HepG2 (cell line): Measurements from ENCODE around the gene CTDNEP1. TPM values are rescaled to one million over a fixed set of nuclear protein-coding genes. Genes with fewer than 3 reads are reported as not detected.
A peak's percentile ranks its signal among the peaks of the same experiment; 100 is the strongest.

ENCODE experiments used
- AGO2 ChIP-seq: fragments of 200-400 bp; formaldehyde crosslinking; optimal IDR thresholded peaks from 2 replicates; pipeline ENCODE3; 2017; ENCODE audit warnings: mild to moderate bottlenecking, low read depth, low read length, moderate library complexity
- FOXP4 ChIP-seq: sonication (generic); formaldehyde crosslinking; IDR thresholded peaks from 2 replicates; pipeline ENCODE4 v1.4.0; 2020; ENCODE audit warnings: missing genetic modification reagents
- HNF1A ChIP-seq, 2 experiments: sonication (generic) in 1 of 2; formaldehyde crosslinking in 1 of 2; IDR thresholded peaks; 2 replicates each; pipeline versions ENCODE4 v1.4.0 to v1.6.1; 2016 to 2020; ENCODE audit warnings: borderline replicate concordance in 1 of 2, low read depth in 1 of 2, mild to moderate bottlenecking in 1 of 2, missing genetic modification reagents in 1 of 2
- HOMEZ ChIP-seq: IDR thresholded peaks from 2 replicates; pipeline ENCODE4 v1.6.1; 2016; ENCODE audit warnings: low read depth
- HOXA7 ChIP-seq: sonication (generic); formaldehyde crosslinking; IDR thresholded peaks from 2 replicates; pipeline ENCODE4 v1.8.1; 2022; ENCODE audit warnings: mild to moderate bottlenecking, missing genetic modification reagents, moderate library complexity
- IRF9 ChIP-seq: sonication (generic); formaldehyde crosslinking; IDR thresholded peaks from 2 replicates; pipeline ENCODE4 v1.8.0; 2022; ENCODE audit warnings: missing genetic modification reagents, mild to moderate bottlenecking, borderline replicate concordance
- JUN ChIP-seq: sonication (generic); formaldehyde crosslinking; IDR thresholded peaks from 2 replicates; pipeline ENCODE4 v1.4.0; 2020; ENCODE audit warnings: mild to moderate bottlenecking, missing genetic modification reagents
- POLR2AphosphoS5 ChIP-seq: IDR thresholded peaks from 2 replicates; pipeline ENCODE4 v1.6.1; 2012; ENCODE audit warnings: low read depth, low read length
- ZBTB1 ChIP-seq: sonication (generic); formaldehyde crosslinking; IDR thresholded peaks from 2 replicates; pipeline ENCODE4 v1.4.0; 2020; ENCODE audit warnings: missing genetic modification reagents, borderline replicate concordance
- ZBTB20 ChIP-seq: sonication (generic); formaldehyde crosslinking; IDR thresholded peaks from 2 replicates; pipeline ENCODE4 v1.8.1; 2023; ENCODE audit warnings: missing genetic modification reagents, low read depth, mild to moderate bottlenecking, borderline replicate concordance
- ZBTB8A ChIP-seq: sonication (generic); formaldehyde crosslinking; IDR thresholded peaks from 2 replicates; pipeline ENCODE4 v1.4.0; 2020; ENCODE audit warnings: mild to moderate bottlenecking, low read depth, missing genetic modification reagents, borderline replicate concordance
- ZC3H13 ChIP-seq: sonication (generic); formaldehyde crosslinking; IDR thresholded peaks from 2 replicates; pipeline ENCODE4 v1.8.1; 2023; ENCODE audit warnings: mild to moderate bottlenecking, missing genetic modification reagents, moderate library complexity
- ZKSCAN1 ChIP-seq: fragments of 150-350 bp; IDR thresholded peaks from 2 replicates; pipeline ENCODE4 v1.6.1; 2014; ENCODE audit warnings: low read length
- ZNF143 ChIP-seq: sonication (generic); formaldehyde crosslinking; IDR thresholded peaks from 2 replicates; pipeline ENCODE4 v1.4.0; 2020; ENCODE audit warnings: missing genetic modification reagents
- ZNF260 ChIP-seq: sonication (generic); formaldehyde crosslinking; IDR thresholded peaks from 2 replicates; pipeline ENCODE4 v1.4.0; 2020; ENCODE audit warnings: missing genetic modification reagents, low read depth, mild to moderate bottlenecking, borderline replicate concordance
- ZNF329 ChIP-seq: sonication (generic); formaldehyde crosslinking; IDR thresholded peaks from 2 replicates; pipeline ENCODE4 v1.9.0; 2021; ENCODE audit warnings: low read depth, mild to moderate bottlenecking, missing genetic modification reagents
- ZNF33A ChIP-seq: sonication (generic); formaldehyde crosslinking; IDR thresholded peaks from 2 replicates; pipeline ENCODE4 v1.5.1; 2020; ENCODE audit warnings: missing genetic modification reagents, mild to moderate bottlenecking, moderate library complexity, borderline replicate concordance
- ZNF703 ChIP-seq: sonication (generic); formaldehyde crosslinking; IDR thresholded peaks from 2 replicates; pipeline ENCODE4 v1.5.1; 2020; ENCODE audit warnings: missing genetic modification reagents, mild to moderate bottlenecking, moderate library complexity, borderline replicate concordance
- ZNF768 ChIP-seq: sonication (generic); formaldehyde crosslinking; IDR thresholded peaks from 2 replicates; pipeline ENCODE4 v1.4.0; 2020; ENCODE audit warnings: missing genetic modification reagents
- ZSCAN29 ChIP-seq: sonication (generic); formaldehyde crosslinking; conservative IDR thresholded peaks from 2 replicates; pipeline ENCODE4 v1.4.0; 2020; ENCODE audit warnings: mild to moderate bottlenecking, missing genetic modification reagents
- polyA plus RNA-seq, 8 experiments: library from polyadenylated mRNA; depleted of rRNA in 3 of 8; stranded (reverse) in 7 of 8; unstranded in 1 of 8; fragments of >200 nt; fragmentation: Illumina TruSeq in 4 of 8; extraction: Trizol in 4 of 8; gene quantifications; 2 replicates each; pipeline versions ENCODE4 v1.2.1 to v1.2.3, GENCODE V29; 2011 to 2016; ENCODE audit warnings: low read depth in 4 of 8, missing spikeins in 1 of 8, mixed read lengths in 1 of 8; ENCODE audit not compliant: insufficient read depth in 1 of 8
- total RNA-seq, 5 experiments: library from RNA; depleted of rRNA; stranded (reverse); fragments of >200 nt; fragmentation: Illumina TruSeq; extraction: Trizol; gene quantifications; 2 replicates each; pipeline ENCODE4 v1.2.3, GENCODE V29; 2016; ENCODE audit warnings: low read depth in 1 of 5

Gene CTDNEP1
- total and polyA plus RNA-seq, 2 of the 13 experiments (the other 11 are each of a cell fraction or from before 2014, with no cell fraction given) = 19.8 to 118 TPM

GRCh38 chr17:7242717-7243452, 8.6 kb downstream of the CTDNEP1 start (continued):
- no peak for TF ChIP-seq HNF1A (IDR thresholded peaks at IDR 0.05; ENCODE audit: low read depth)
- TF ChIP-seq HNF1A (CRISPR knock-in tag; IDR thresholded peaks at IDR 0.05; ENCODE audit: borderline replicate concordance) = peak; percentile 56; the same call in 1 of the 2 replicates
- peak; percentile 83 for TF ChIP-seq IRF9 (CRISPR knock-in tag)
- TF ChIP-seq ZBTB8A (CRISPR knock-in tag) = 0 out of 2 replicates have a peak, but pooled peaks have one; percentile 58
- TF ChIP-seq ZNF329 (CRISPR knock-in tag) = 0 out of 2 replicates have a peak, but pooled peaks have one; percentile 43
- no peak for TF ChIP-seq ZBTB20 (CRISPR knock-in tag)
- no peak for TF ChIP-seq ZNF33A (CRISPR knock-in tag)
- no peak for TF ChIP-seq ZKSCAN1
- TF ChIP-seq HOXA7 (CRISPR knock-in tag) = no peak
- TF ChIP-seq AGO2 = peak; percentile 97
- no peak; the same call in 1 of the 2 replicates for TF ChIP-seq ZSCAN29 (CRISPR knock-in tag)
- peak; percentile 75 for TF ChIP-seq ZNF143 (CRISPR knock-in tag)
- TF ChIP-seq ZNF768 (CRISPR knock-in tag) = peak; percentile 39; the same call in 1 of the 2 replicates
- 0 out of 2 replicates have a peak, but pooled peaks have one; percentile 77 for TF ChIP-seq ZNF703 (CRISPR knock-in tag)
- peak; percentile 96 for TF ChIP-seq ZC3H13 (CRISPR knock-in tag)
- TF ChIP-seq POLR2AphosphoS5 = peak; percentile 84
- peak; percentile 73 for TF ChIP-seq FOXP4 (CRISPR knock-in tag)
- TF ChIP-seq ZNF260 (CRISPR knock-in tag) = no peak
- TF ChIP-seq JUN (CRISPR knock-in tag) = peak; percentile 52; the same call in 1 of the 2 replicates
- peak; percentile 66 for TF ChIP-seq HOMEZ (CRISPR knock-in tag)
- no peak for TF ChIP-seq ZBTB1
